Measurements from ENCODE around the gene RILPL1. TPM values are rescaled to one million over a fixed set of nuclear protein-coding genes. Genes with fewer than 3 reads are reported as not detected.
"Not testable (repeated sequence)": the region's sequence is repeated elsewhere in the genome, so short reads cannot be mapped to it uniquely, and the experiment has no call there.

Gene RILPL1
- total RNA-seq, 2 donors from 2014 or later: 2.6 to 5.0 TPM

DNA sequence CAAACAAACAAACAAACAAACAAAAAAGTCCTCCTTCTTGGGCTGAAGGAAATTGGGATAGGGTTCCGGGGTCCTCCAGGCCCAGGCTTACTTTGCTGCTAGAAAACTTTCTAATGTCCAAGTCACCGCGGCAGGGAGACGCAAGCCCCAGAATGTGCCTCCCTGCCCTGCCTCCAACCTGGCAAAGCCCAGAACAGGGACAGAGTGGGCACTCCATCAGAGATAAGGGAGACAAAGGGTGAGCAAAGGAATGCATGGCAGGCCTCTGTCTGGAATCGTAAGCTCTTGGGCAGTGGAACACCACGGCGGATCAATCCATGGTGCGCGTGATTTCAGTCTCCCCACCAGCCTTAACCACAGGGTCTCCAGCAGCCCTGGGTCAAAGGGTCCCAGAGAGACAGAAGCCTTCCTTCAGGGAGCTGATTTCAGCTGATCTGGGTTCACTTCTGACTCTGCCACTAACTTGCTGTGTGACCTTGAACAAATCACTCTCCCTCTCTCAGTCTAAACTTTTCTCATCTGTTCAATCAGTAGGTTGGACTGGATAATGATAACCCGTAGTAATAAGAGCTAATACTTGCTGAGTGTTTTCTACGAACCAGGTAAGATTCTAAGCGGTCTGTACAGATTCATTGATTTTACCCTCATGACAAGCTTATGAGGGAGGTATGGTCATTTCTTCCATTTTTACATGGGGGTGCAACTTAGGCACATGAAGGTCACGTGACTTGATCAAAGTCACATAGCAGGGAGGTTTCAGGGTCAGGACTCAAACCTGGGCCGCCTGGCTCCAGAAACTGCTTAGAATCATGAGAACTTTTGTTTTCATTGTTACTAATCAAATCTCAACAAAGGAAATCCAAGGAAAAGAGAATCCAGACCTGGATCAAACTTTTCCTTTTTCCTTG, 12.7 kb downstream of the RILPL1 start:
- H3K4me1 ChIP-seq: no peaks in the 10 kb centered on the region
- H3K4me3 ChIP-seq: no peak overlapping the region
- H3K9ac ChIP-seq (ENCODE audit: low read depth in 2 of 2, low read length in 2 of 2): no peak overlapping the region
- H3K9me3 ChIP-seq: no peaks in the 10 kb centered on the region
- no peaks in the 10 kb centered on the region for H3K36me3 ChIP-seq
- TF ChIP-seq, protein P1, sequence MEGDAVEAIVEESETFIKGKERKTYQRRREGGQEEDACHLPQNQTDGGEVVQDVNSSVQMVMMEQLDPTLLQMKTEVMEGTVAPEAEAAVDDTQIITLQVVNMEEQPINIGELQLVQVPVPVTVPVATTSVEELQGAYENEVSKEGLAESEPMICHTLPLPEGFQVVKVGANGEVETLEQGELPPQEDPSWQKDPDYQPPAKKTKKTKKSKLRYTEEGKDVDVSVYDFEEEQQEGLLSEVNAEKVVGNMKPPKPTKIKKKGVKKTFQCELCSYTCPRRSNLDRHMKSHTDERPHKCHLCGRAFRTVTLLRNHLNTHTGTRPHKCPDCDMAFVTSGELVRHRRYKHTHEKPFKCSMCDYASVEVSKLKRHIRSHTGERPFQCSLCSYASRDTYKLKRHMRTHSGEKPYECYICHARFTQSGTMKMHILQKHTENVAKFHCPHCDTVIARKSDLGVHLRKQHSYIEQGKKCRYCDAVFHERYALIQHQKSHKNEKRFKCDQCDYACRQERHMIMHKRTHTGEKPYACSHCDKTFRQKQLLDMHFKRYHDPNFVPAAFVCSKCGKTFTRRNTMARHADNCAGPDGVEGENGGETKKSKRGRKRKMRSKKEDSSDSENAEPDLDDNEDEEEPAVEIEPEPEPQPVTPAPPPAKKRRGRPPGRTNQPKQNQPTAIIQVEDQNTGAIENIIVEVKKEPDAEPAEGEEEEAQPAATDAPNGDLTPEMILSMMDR (IDR thresholded peaks at IDR 0.05): no peak
- no peak overlapping the region for H3K27ac ChIP-seq
- intact Hi-C loops (cut with DNase I): no loop called here
- no peaks in the 10 kb centered on the region for H3K27me3 ChIP-seq
- DNase-seq: no peak

DNA sequence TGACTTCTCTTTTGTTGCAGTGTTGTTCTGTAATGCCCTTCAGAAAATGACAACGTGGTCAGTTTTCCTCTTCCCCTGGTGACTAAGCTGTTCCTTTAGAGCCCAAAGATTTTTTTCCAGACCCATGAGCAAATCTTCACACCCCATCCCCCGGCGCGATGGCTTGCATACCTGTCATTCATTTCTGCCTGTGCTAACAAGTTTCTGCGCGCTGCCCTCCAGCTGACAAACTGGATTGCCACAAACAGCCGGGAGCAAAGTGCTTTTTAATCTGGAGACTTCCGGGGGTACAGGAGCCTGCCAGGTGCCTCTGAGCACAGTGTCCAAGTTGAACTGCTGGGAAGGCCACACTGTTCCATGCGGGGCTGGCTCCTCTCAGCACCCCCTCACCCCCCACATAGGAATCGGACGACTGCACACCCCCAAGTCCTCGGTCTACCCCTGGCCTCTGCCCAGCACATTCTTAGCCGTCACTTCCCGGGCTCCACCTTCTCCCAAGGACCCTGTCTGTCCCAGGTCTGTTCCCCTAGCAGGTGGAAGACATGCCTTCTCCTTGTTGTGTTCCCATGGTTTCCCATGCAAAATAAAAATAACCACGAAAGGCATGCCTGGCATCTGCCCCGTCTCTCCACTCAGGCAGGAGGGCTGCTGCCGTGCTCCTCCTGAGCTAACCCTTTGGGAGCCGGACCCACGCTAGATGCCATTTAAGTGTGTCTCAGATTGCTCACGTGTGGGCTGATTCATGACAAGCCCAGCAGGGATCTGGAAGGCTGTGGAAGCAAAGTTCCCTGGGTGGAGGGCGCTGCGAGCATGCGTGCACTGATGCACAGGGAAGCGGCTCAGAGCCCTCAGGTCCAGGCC, 14.1 kb downstream of the RILPL1 start:
- H3K27ac ChIP-seq: no peak overlapping the region
- H3K4me3 ChIP-seq: no peak overlapping the region
- H3K9me3 ChIP-seq: no peaks in the 10 kb centered on the region
- no peaks in the 10 kb centered on the region for H3K27me3 ChIP-seq
- H3K4me1 ChIP-seq: no peaks in the 10 kb centered on the region
- TF ChIP-seq, protein P1 (IDR thresholded peaks at IDR 0.05): no peak
- intact Hi-C loops (cut with DNase I): no loop called here
- no peak for DNase-seq
- no peaks in the 10 kb centered on the region for H3K36me3 ChIP-seq
- no peak overlapping the region for H3K9ac ChIP-seq (ENCODE audit: low read depth in 2 of 2, low read length in 2 of 2)

DNA sequence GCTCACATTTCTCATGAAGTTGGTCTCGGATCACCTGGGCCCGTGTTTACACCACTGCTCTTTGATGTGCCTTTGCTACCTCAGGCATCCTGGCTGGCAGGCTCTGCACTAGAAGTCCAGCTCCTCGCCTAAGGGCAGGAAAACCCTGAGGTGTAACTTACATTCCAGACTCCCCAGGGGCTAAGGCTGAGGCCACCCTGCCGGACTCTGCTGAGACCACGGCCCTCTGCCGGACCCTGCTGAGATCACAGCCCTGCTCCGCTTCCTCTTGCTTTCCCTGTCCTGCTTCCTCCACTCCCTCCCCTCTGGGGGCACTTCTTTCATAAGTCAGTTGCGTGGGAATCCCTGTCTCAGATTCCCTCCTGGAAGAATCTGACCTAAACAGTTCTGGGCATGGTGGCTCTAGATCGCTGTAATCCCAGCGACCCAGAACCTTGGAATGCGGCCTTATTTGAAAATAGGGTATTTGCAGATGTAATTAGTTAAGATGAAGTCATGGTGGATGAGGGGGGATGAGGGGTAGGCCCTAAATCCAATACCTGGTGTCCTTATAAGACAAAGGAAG, 17.2 kb downstream of the RILPL1 start:
- no peaks in the 10 kb centered on the region for H3K4me1 ChIP-seq
- intact Hi-C loops (cut with DNase I): no loop called here

DNA sequence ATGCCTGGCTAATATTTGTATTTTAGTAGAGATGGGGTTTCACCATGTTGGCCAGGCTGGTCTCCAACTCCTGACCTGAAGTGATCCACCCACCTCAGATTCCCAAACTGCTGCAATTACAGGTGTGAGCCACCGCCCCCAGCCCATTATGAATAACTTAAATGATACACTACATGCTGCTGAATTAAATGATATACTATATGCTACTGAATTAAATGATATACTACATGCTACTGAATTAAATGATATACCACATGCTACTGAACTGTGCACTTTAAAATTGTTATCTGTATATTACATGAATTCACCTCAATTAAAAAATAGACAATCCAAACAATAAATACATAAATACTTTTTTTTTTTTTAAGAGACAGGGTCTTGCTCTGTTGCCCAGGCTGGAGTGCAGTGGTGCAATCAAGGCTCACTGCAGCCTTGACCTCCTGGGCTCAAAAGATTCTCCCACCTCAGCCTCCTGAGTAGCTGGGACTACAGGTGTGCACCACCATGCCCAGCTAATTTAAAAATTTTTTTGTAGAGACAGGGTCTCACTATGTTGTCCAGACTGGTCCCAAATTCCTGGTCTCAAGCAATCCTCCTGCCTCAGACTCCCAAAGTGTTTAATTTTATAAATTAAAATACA, 18.8 kb downstream of the RILPL1 start:
- H3K4me3 ChIP-seq; H3K27ac ChIP-seq; H3K4me1 ChIP-seq; H3K9me3 ChIP-seq; H3K9ac ChIP-seq (ENCODE audit: low read depth in 2 of 2, low read length in 2 of 2); intact Hi-C loops (cut with DNase I); H3K27me3 ChIP-seq; DNase-seq; H3K36me3 ChIP-seq: not testable (repeated sequence)

More for the DNA sequence above, 17.2 kb downstream of the RILPL1 start:
- Histone ChIP-seq H3K9me3 (no peaks in the 10 kb centered on the region), H3K36me3 (no peaks in the 10 kb centered on the region), H3K27me3 (no peaks in the 10 kb centered on the region), H3K27ac (no peak overlapping the region), H3K9ac (ENCODE audit: low read depth in 2 of 2, low read length in 2 of 2) (no peak overlapping the region), H3K4me3 (no peak overlapping the region)
- no peak for DNase-seq
- TF ChIP-seq, protein P1 (IDR thresholded peaks at IDR 0.05): no peak

DNA sequence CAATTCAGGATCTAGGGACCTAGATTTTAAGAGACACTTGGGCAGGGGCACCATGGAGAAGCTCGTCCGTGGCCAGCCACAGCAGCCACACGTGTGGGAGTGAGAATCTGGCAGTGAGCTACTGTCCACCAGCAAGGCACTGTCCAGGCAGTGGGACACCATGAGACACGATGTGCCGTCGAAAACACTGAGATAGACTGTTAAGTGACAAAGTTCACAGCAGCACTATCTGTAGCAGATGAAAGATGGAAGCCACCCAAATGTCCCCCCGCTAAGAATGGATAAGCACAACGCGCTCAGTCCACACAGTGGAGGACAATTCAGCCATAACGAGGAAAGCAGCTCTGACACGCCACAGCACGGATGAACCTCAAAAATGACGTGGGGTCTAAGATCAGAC, 19.7 kb downstream of the RILPL1 start:
- Histone ChIP-seq H3K4me1 (no peaks in the 10 kb centered on the region), H3K9ac (ENCODE audit: low read depth in 2 of 2, low read length in 2 of 2) (no peak overlapping the region), H3K36me3 (no peaks in the 10 kb centered on the region), H3K9me3 (no peaks in the 10 kb centered on the region), H3K27me3 (no peaks in the 10 kb centered on the region), H3K4me3 (no peak overlapping the region), H3K27ac (no peak overlapping the region)
- no peak for DNase-seq
- intact Hi-C loops (cut with DNase I): no loop called here
- TF ChIP-seq, protein P1 (IDR thresholded peaks at IDR 0.05): no peak

Measured in colonic mucosa (tissue), 4 donors.